Sciatic nerve (tissue), 2 donors: ENCODE measurements around the gene CYSLTR2. TPM values are rescaled to one million over a fixed set of nuclear protein-coding genes. Genes with fewer than 3 reads are reported as not detected.

Experiments
- ATAC-seq: fragments of 200-7000 bp; cut with Tn5 transposase; one replicate; pipeline ENCODE4 v1.9.1; 2020; ENCODE audit warnings: mild to moderate bottlenecking, moderate library complexity
- DNase-seq: peaks from one replicate; pipeline ENCODE4 v3.0.0-alpha.2; 2020; ENCODE audit warnings: low spot score
- intact Hi-C: fragments of 100-400 bp; cut with DNase I; formaldehyde crosslinking; loops from one replicate; pipeline ENCODE4 v1.14.2; 2022
- total RNA-seq: library from RNA; stranded (reverse); fragmentation: NEBNext Ultra II Directional; extraction: Animal tissue kit (Norgen Biotek cat#: 25700); gene quantifications from one replicate; pipeline ENCODE4 v1.2.1, GENCODE V29; 2021
- donor health status: DM: no; HTN: no; CAD: no.
- donor health status: DM: no; HTN: no; CAD: no.

Gene CYSLTR2, protein sequence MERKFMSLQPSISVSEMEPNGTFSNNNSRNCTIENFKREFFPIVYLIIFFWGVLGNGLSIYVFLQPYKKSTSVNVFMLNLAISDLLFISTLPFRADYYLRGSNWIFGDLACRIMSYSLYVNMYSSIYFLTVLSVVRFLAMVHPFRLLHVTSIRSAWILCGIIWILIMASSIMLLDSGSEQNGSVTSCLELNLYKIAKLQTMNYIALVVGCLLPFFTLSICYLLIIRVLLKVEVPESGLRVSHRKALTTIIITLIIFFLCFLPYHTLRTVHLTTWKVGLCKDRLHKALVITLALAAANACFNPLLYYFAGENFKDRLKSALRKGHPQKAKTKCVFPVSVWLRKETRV
- total RNA-seq, result 1.4 TPM

DNA sequence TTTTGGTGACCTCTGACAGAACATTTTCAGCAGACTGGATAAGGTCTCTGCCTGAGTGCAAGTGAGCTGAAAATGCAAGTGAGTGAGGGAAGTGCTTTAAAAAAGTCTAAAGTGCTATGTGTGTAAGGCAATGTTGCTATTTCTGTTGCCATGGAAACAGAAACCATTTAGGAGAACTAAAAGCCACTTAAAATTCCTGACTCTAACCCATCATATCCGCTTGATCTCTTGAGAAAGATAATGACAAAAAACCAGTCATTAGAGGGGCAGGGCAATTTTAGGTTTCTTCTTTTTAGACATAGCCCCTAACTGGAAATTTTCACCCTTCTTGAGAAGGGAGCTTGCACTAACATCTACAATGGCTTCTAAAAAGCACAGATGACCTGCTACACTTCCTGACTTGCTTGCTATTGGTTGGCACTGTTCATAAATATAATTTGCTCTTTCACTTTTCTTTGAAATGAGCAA lies at the start of gene CYSLTR2:
CYSLTR2 (plus strand) TSS at position 458 of the 468 bp plus-strand sequence. CDS start 52,889 bp downstream, outside the sequence.
- intact Hi-C loops, result no loop called here
- no peak for DNase-seq
- ATAC-seq, result peak; percentile 83

DNA sequence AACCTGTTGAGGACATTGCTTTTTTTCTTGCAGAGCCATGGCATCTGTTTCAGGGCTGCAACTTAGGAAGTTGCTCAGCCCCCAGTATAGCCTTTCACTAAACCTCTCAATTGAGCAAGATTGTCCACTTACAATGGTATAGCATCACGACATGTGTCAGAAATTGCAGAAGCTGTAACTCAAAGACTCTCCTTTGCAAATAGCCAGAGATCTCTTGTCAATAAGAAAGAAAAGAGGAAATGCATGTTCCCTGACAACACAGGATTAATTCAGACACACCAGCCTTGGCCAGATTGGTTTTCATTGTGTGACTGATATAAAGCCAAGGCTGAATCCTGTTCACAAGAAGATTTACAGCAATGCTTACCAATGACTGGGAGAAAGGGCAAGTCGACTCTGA lies 38.7 kb upstream of the CYSLTR2 start:
- ATAC-seq (no peak), DNase-seq (no peak)
- intact Hi-C loops, result no loop called here

DNA sequence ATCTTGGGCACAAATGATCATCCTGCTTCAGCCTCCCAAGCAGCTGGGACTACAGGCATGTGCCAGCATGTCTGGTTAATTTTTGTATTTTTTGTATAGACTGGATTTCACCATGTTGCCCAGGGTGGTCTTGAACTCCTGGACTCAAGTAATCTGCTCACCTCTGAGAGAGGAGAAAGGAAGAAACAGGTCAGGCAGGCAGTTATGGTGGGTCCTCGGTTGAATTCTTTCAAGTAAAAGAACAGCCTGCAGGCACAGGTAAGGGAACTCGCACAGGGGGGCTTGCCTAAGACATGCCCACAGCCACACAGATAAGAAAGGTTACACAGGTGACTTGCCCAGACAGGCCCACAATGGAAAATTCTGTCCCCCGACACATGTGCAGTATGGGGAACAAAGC lies 34.8 kb upstream of the CYSLTR2 start:
- ATAC-seq (no peak), DNase-seq (no peak)
- intact Hi-C loops, result no loop called here

DNA sequence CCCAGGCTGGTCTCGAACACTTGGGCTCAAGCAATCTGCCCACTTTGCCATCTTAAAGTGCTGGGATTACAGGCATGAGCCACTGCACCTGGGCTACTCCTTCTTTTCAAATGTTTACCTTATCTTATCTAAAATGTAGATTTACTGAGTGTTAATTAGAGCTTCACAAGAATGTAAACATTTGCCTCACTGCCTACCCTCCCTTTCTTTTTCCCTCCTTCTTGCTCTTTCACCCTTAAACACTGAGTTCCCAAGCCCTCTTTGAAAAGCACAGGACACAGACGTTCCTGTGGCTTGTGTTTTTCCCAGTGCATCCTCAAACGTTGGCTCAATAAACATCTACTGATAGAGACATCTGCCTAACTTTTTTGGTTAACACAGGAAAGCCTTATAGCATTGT lies 32.7 kb upstream of the CYSLTR2 start:
- no peak for DNase-seq
- intact Hi-C loops, result no loop called here
- ATAC-seq, result no peak

DNA sequence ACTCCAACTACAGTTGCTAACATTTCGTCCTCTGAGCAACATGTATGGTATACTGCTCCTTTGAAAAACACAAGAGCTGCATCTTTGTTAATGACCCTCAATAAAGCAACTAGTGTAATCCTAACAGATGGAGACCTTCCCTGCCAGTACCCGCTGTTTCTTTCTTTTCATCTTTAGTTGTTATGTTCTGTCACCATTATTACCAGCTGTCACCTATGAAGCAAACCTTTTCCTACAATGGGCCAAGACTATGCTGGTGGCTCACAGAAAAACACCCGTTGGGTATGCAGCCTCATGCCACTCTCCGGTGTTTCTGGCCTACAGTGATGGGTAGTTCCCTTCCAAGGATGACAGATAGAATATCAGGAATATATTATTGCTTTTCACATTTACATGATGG lies 29.7 kb upstream of the CYSLTR2 start:
- intact Hi-C loops, result no loop called here
- no peak for DNase-seq
- no peak for ATAC-seq

DNA sequence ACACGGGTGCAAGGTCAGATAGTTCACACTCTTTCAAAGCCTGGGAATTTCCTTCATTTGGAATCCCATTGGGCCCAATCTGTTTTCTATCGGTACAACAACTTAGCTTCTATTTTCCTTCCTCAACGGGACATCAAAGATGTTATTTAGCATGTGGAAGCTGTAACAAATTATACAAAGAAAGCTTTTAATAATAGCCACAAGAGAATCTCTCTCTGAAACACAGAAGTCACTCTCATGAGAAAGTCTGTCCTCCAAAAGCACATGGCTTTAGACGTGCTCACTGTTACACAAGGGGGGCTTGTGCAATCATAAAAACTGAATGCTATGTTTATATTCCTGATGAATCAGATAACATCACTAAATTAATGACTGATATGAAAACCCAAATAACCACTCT lies 28.9 kb upstream of the CYSLTR2 start:
- DNase-seq, result no peak
- peak; percentile 93 for ATAC-seq
- intact Hi-C loops, result no loop called here

DNA sequence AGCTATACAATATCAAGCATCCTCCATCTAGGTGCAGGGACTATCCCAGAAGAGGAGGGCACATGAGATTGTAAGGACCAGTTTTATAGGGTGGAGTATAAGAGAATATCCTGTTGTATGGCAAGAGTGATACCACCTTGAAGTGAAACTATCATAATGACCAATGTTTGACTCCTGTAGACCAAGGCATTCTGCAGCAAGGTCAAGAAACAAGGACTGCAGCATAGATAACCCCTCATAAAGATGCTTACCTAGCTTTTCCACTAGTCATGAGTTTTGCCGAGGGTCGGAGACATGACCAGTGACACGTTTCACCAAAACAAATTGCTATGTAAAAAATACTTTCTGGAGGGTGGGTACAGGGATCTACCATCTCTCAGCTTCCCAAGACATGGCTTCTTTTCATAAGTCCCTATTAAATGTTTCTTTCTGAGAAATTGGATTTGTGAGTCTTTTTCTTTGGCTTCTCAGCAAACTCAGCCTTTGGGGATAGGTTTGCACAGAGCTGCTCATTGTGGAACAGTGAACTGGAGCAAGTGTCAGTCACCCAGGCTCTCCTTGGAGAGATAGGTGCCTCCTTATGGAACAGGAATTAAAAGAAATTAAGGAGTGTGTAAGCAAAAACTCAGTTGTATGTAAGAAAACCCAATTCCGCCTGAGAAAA lies 28.2 kb upstream of the CYSLTR2 start:
- ATAC-seq, result peak; percentile 81
- no peak for DNase-seq
- intact Hi-C loops, result no loop called here

DNA sequence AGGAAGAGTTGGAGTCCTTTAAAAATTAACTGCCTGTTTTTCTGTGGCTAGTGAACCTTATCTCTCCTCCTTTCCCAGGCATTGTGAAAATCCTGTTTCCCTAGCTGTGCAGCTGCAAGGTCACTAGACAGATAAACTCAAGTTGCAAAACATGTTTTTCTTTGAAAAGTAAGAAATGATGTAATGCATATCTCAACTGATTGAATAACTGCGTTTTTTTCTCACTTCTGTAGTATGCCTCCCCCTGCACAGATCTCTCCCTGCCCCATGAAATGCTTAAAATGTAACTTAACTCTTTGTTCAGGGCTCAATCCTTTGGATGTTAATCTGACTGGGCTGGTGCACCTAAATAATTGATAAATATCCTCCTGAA lies 27.7 kb upstream of the CYSLTR2 start:
- DNase-seq, result no peak
- peak; percentile 67 for ATAC-seq
- intact Hi-C loops, result no loop called here

DNA sequence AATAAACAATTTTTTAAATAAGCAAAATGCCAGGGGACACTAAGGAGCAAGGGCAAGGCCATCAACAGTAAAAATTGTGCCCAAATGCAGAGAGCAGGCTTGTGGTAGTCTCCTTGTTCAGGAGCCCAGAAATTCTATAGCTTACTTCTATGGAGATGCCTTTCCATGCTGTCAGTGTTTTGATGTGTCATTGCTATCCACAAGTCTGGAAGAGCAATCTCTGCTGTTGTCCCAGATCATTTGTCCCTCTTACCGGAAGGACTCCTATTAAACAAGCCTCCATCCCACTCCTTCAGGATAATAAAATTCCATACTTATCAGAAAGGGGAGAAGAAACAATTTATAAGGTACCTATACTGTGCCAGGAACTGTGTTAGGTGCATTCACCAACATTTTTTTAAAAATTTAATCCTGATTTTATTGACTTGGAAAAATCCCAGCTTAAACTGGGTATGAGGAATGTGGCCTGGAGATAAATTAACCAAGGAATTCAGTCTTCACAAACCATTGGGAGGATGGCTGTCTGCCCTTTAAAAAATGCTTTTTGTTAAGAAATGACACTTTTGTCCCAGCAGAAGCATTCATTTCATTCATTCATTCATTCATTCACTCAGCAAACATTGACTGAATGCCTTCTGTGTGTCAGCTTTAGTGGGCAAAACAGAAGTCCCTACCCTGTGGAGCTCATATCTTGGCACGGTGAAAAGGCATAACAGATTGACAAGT lies 26.8 kb upstream of the CYSLTR2 start:
- ATAC-seq, result no peak
- intact Hi-C loops, result no loop called here
- no peak for DNase-seq

DNA sequence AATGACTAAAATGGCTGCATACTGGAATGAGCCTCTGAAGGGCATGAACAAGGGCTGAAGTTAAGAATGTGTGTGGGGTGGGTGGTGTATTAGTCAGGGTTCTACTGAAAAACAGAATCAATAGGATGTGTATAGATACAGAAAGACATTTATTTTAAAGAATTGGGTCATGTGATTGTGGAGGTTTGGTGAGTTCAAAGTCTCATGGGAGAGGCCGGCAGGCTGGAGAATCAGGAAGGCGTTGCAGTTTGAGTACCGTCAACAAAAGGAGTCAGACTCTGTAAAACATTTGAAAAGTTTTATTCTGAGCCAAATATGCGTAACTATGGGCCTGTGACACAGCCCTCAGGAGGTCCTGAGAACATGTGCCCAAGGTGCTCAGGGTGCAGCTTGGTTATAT lies 24.5 kb upstream of the CYSLTR2 start:
- no peak for ATAC-seq
- no peak for DNase-seq
- intact Hi-C loops, result no loop called here

DNA sequence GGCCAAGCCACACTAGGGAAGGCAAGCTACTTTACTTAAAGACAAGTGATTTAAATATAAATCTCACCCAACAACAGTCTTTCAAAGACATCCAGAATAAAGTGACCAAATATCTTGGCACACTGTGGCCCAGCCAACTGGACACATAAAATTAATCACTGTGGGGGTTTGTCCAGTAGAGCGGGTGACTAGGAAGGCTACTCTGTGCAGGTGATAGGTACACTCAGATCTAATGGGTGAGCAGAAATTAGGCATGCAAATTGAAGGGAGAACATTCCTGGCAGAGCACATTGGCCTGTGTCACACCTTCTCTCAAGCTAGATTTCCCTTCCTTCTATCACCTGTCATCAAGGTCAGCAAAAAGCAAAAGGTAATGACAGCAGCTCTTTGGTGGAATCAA lies 23.4 kb upstream of the CYSLTR2 start:
- ATAC-seq, result no peak
- DNase-seq, result no peak
- intact Hi-C loops, result no loop called here

DNA sequence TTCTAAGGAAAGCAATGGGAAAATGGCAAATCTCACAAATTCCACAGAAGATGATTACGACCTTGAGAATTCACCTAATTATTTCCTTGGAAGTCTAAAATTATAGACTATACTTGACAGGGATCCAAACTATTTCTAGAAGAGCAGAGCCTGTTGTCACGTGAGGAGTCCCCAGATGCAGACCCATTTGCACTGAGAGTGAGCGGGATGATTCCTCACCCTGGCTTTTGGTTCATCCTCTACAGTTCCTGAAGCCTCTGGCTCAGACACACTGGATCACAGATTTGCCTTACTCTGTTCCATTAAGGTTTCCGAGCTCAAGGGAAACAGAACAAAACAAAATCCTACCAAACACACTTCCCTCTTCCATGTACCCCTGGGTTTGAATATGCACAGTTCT lies 23.0 kb upstream of the CYSLTR2 start:
- ATAC-seq (no peak), DNase-seq (no peak)
- intact Hi-C loops, result no loop called here

DNA sequence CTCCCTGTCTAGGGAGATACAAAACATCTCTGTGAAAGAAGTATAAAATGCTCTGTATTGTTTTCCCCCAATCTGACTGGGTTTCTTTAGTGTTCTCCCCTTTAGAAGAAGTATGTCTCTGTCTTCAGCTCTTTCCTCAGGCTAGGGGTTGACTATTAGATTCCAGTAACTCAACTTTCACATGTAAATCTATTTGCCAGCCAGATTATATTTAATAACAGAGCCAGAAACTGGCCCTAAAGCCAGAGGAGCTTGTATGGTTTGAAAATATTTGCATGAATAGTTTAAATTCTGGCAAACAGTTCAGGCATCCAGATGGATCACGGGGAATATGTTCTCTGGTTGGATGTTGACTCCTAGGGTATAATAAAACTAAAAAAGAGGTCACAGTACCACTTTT lies 22.3 kb upstream of the CYSLTR2 start:
- intact Hi-C loops, result no loop called here
- ATAC-seq (no peak), DNase-seq (no peak)

DNA sequence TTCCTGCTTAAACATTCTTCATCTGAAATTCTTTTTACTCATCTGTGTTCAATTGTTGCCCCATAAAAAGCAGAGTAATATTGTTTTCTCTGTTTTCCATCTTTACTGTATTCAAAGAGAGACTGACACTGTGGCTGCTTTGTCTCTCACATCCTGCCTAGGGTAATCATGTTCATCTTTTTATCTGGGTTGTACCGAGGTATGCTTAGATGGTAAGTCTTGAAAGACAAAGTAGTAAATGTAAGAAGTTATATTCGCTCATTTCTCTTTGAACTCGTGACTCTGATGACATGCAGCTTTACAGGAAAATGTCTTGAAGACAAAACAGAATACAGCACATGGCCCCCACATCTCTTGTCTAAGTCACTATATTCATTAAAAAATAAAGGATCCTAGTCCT lies 20.0 kb upstream of the CYSLTR2 start:
- DNase-seq (no peak), ATAC-seq (no peak)
- intact Hi-C loops, result no loop called here

DNA sequence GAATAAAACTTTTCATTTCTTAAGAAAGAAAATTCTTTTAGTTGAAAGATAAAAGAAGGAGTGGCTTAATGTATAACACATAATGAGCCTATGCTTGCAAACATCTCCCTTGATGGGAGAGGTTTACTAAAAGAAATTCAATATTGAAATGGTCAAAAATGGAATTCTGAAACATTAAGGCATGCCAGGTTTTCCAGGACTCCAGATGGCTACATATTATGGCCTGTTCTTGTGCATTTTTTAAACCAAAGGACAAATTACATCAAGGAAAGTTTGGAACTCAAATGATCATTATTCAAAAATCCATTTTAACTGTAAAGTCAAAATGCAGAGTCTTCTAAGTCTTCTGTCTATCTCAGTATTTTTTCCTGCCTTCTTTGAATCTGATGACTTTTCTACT lies 19.1 kb upstream of the CYSLTR2 start:
- DNase-seq (no peak), ATAC-seq (no peak)
- intact Hi-C loops, result no loop called here

DNA sequence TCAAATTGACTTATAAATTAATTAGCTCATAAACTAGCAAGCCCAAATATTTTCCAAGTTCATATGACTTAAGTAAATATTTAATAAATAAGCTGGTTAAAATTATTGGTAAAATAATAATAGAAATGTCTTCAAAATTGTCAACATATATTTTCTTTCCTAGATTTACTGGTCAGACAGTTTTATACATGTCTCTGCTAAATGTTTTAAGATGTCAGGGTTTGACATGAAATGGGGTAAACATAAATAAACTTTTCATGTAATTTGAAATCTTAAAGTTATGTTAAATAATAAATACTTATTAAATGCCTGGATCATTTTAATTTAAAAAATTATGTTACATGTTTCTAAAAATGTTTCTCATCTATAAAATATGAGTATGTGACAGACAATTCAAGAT lies 18.3 kb upstream of the CYSLTR2 start:
- no peak for ATAC-seq
- DNase-seq, result no peak
- intact Hi-C loops, result no loop called here

DNA sequence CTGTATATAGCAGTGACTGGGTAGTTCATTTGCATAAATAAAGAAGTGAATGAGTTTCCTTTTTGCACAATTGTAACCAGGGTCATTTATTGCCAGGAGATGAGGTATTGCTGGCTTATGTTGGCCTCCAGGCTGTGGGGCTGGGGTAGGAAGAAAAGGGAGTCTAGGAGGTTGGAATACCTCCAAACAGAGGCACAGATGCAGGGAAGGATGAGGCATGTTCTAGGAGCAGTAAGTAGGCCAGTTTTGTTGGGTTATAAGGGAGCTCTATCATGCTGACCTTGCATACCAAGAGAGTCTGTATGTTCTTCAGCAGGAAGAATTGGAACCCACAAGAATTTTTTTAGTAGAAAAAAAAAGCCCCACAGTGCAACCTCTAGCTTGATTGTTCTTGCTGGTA lies 17.2 kb upstream of the CYSLTR2 start:
- ATAC-seq (no peak), DNase-seq (no peak)
- intact Hi-C loops, result no loop called here

DNA sequence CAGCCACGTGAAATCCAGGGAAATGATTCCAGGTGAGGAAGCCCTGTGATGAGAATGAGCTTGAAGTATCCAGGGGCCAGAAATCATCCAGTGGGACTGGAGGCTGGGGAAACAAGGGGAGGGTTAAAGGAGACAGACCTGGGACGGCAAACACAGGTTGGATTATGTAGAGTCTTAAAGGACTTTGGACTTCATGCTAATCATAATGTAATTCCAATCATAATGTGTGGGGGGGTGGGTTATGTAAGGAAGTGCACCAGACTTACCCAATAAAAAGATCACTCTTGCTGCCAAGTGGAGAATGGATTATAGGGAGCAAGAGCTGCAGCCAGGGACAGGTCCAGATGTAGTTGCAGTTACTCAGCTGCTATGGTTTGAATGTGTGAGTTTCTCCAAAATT lies 16.1 kb upstream of the CYSLTR2 start:
- DNase-seq (no peak), ATAC-seq (no peak)
- intact Hi-C loops, result no loop called here

DNA sequence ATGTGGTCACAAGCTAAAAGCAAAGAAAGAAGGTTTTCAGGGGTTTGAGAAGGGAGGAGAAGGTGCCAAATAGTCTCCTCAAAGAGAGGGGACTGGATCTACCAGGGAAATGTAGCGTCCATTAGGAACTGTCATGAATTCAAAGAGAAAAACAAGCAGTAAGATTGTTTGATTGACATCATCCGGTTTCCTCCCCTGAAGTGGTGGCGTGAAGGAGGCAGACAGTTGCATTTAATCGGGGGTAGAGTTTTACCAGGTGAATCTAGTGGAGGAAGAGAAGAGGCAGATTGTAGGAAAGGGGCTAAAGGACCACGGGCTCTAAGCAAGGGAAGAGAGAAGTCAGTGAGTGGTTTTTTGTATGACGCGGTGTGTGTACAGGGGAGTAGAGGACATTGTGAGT lies 13.0 kb upstream of the CYSLTR2 start:
- intact Hi-C loops, result no loop called here
- DNase-seq, result no peak
- no peak for ATAC-seq

DNA sequence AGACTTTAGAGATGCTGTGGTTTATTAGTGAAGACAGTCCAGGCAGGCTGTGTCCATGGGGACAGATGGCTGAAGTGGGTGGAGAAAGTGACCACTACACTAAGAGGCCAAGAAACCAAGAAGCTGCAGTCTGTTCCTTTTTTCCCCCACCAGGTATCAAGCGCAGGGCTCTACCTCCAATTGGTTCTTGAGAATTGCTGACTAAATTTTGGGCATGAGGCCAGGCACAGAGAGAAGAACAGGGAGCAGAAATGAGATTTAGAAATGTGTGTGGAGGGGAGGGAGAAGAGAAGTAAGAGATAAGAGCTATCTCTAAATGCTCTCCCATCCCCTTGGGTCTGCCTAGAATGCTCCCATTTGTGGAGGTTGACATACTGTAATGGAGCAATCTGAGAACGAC lies 12.3 kb upstream of the CYSLTR2 start:
- DNase-seq (no peak), ATAC-seq (no peak)
- intact Hi-C loops, result no loop called here
